Memory B cell (primary cell): ENCODE results near the gene PPCS.
"Not testable (repeated sequence)": the region's sequence is repeated elsewhere in the genome, so short reads cannot be mapped to it uniquely, and the experiment has no call there.

Source experiments
- ATAC-seq: fragments of 150-1000 bp; cut with Tn5 transposase; 2 replicates; pipeline ENCODE4 v1.10.0; 2021; ENCODE audit warnings: low read depth, mild to moderate bottlenecking, moderate library complexity
- DNase-seq, 2 donors: peaks; one replicate each; pipeline ENCODE4 v3.0.0; 2022; ENCODE audit warnings: low spot score in 2 of 2
- H3K27ac Mint-ChIP-seq: one replicate; pipeline ENCODE4 v1.8.0; 2022; ENCODE audit warnings: mild to moderate bottlenecking, moderate library complexity, mixed read lengths
- H3K27me3 Mint-ChIP-seq: one replicate; pipeline ENCODE4 v1.8.0; 2022; ENCODE audit warnings: mixed read lengths
- H3K36me3 Mint-ChIP-seq: one replicate; pipeline ENCODE4 v1.8.0; 2022; ENCODE audit warnings: mild to moderate bottlenecking, mixed read lengths
- H3K4me1 Mint-ChIP-seq: one replicate; pipeline ENCODE4 v1.8.0; 2022; ENCODE audit warnings: mixed read lengths
- H3K4me3 Mint-ChIP-seq: one replicate; pipeline ENCODE4 v1.8.0; 2022; ENCODE audit warnings: mild to moderate bottlenecking, moderate library complexity, mixed read lengths
- H3K9me3 Mint-ChIP-seq: one replicate; pipeline ENCODE4 v1.8.0; 2022; ENCODE audit warnings: mixed read lengths

Gene PPCS

GRCh38 chr1:42469727-42470126 is 13.4 kb downstream of the PPCS start:
- peaks cover 17% of the 10 kb centered on the region for H3K36me3 Mint-ChIP-seq
- DNase-seq (no peak), ATAC-seq (no peak)
- H3K9me3 Mint-ChIP-seq, result no peaks in the 10 kb centered on the region
- no peak overlapping the region for H3K4me3 Mint-ChIP-seq
- no peaks in the 10 kb centered on the region for H3K4me1 Mint-ChIP-seq
- no peaks in the 10 kb centered on the region for H3K27me3 Mint-ChIP-seq
- H3K27ac Mint-ChIP-seq, result peak overlapping the region; percentile 0

- no peak for ATAC-seq
- H3K27me3 Mint-ChIP-seq, result peaks cover 2% of the 10 kb centered on the region
- H3K4me1 Mint-ChIP-seq, result no peaks in the 10 kb centered on the region
- no peak for DNase-seq
- H3K36me3 Mint-ChIP-seq, result peaks cover 4% of the 10 kb centered on the region
- no peak overlapping the region for H3K27ac Mint-ChIP-seq
- no peaks in the 10 kb centered on the region for H3K9me3 Mint-ChIP-seq
- H3K4me3 Mint-ChIP-seq, result no peak overlapping the region
Measured at GRCh38 chr1:42476605-42477004, 20.3 kb downstream of the PPCS start.

DNA sequence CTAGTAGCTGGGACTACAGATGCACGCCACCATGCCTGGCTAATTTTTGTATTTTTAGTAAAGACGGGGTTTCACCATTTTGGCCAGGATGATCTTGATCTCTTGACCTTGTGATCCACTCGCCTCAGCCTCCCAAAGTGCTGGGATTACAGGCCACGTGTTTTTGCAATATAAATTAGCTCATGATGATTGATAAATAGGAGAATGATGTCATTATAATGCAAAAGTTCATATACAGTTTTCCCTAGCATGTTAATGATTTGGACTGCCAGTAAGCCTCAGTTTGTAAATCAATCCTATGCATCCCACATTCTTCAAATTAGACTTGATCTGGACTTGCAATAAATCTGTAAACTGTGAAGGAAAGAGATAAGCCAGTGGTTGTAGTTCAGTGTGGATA is 21.0 kb downstream of the PPCS start:
- H3K27me3 Mint-ChIP-seq, ATAC-seq, H3K9me3 Mint-ChIP-seq, DNase-seq, H3K36me3 Mint-ChIP-seq, H3K27ac Mint-ChIP-seq, H3K4me1 Mint-ChIP-seq, H3K4me3 Mint-ChIP-seq: not testable (repeated sequence)

- no peak for DNase-seq
- Mint-ChIP-seq H3K4me1 (peaks cover 2% of the 10 kb centered on the region), H3K36me3 (peaks cover 6% of the 10 kb centered on the region), H3K9me3 (no peaks in the 10 kb centered on the region), H3K27me3 (peaks cover 2% of the 10 kb centered on the region), H3K27ac (no peak overlapping the region), H3K4me3 (no peak overlapping the region)
- ATAC-seq, result no peak
Measured at GRCh38 chr1:42477775-42478174, 21.4 kb downstream of the PPCS start.

DNA sequence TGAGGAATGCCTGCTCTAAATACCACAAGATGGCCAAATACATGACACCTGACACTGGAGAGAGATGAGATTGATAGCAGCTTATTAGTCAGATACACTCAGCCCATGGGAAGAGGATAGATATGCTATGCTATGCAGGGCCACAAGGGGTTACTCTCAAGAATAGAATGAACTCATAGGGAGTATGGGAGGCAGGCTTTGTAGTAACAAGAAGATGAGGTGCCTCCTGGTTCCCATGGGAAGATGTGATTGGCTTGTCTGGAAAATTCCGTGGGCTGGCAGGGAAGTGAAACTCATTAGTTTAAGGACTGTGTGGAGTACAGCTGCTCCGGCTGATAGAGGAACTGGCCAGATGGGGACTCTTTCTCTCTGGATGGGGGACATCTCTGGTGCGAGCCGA is 23.3 kb downstream of the PPCS start:
- peaks cover 5% of the 10 kb centered on the region for H3K4me1 Mint-ChIP-seq
- H3K4me3 Mint-ChIP-seq, result no peak overlapping the region
- no peak overlapping the region for H3K27ac Mint-ChIP-seq
- H3K9me3 Mint-ChIP-seq, result no peaks in the 10 kb centered on the region
- ATAC-seq, result no peak
- peaks cover 2% of the 10 kb centered on the region for H3K27me3 Mint-ChIP-seq
- peaks cover 10% of the 10 kb centered on the region for H3K36me3 Mint-ChIP-seq
- no peak for DNase-seq

GRCh38 chr1:42480921-42481320 is 24.6 kb downstream of the PPCS start:
- Mint-ChIP-seq H3K36me3 (peaks cover 12% of the 10 kb centered on the region), H3K4me1 (peaks cover 5% of the 10 kb centered on the region), H3K4me3 (no peak overlapping the region), H3K27me3 (peaks cover 2% of the 10 kb centered on the region), H3K9me3 (no peaks in the 10 kb centered on the region), H3K27ac (no peak overlapping the region)
- DNase-seq (no peak), ATAC-seq (no peak)

GRCh38 chr1:42482635-42483153 is 26.4 kb downstream of the PPCS start:
- no peak overlapping the region for H3K27ac Mint-ChIP-seq

DNA sequence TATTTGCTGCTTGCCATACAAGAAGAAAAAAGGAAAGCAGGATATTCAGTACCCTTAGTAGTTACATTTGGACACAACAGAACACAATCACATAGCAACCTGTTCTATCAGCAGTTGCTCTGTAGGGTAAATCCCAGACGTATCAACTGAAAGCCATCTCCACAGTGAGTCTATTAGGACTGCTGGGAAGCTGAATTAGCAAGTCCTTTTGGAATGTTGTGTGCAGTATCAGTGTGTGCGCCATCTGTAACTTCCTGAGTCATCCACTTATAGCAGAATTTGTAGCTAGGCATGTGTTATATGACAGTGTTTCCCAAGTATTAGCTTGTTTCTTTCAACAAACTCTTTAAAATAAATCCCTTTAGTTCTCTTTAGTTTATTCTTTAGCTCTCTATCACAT is 28.0 kb downstream of the PPCS start:
- Mint-ChIP-seq H3K4me1 (peaks cover 5% of the 10 kb centered on the region), H3K27ac (no peak overlapping the region), H3K4me3 (no peak overlapping the region), H3K9me3 (no peaks in the 10 kb centered on the region), H3K36me3 (peaks cover 22% of the 10 kb centered on the region), H3K27me3 (no peaks in the 10 kb centered on the region)
- DNase-seq (no peak), ATAC-seq (no peak)

More at GRCh38 chr1:42482635-42483153, 26.4 kb downstream of the PPCS start:
- peaks cover 5% of the 10 kb centered on the region for H3K4me1 Mint-ChIP-seq
- DNase-seq (no peak), ATAC-seq (no peak)
- no peaks in the 10 kb centered on the region for H3K9me3 Mint-ChIP-seq
- H3K36me3 Mint-ChIP-seq, result peaks cover 22% of the 10 kb centered on the region
- no peak overlapping the region for H3K4me3 Mint-ChIP-seq
- H3K27me3 Mint-ChIP-seq, result no peaks in the 10 kb centered on the region

DNA sequence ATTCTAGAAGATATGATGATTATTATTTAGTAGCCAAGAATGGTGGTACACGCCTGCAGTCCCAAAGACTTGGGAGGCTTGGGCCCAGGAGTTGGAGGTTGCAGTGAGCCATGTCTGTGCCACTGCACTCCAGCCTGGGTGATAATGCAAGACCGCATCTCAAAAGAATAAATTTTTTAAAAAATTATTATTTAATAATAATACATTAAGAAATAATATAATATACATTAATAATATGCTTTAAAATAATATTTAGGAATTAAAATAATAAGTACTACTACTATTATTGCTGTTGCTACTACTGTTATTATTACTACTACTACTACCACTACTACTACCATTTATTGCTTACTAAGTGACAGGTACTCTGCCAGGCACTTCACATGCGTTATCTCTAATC is 33.9 kb downstream of the PPCS start:
- Mint-ChIP-seq H3K27ac (no peak overlapping the region), H3K4me1 (no peaks in the 10 kb centered on the region), H3K4me3 (no peak overlapping the region), H3K36me3 (peaks cover 23% of the 10 kb centered on the region), H3K9me3 (peaks cover 2% of the 10 kb centered on the region), H3K27me3 (no peaks in the 10 kb centered on the region)
- no peak for ATAC-seq
- DNase-seq, result no peak

DNA sequence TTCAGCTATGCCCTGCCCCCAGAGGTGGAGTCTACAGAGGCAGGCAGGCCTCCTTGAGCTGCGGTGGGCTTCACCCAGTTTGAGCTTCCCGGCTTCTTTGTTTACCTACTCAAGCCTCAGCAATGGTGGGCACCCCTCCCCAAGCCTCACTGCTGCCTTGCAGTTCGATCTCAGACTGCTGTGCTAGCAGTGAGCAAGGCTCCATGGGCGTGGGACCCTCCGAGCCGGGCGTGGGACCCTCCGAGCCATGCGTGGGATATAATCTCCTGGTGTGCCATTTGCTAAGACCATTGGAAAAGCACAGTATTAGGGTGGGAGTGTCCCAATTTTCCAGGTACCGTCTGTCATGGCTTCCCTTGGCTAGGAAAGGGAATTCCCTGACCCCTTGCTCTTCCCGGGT is 45.7 kb downstream of the PPCS start:
- H3K4me1 Mint-ChIP-seq, H3K4me3 Mint-ChIP-seq, H3K9me3 Mint-ChIP-seq, H3K27ac Mint-ChIP-seq, H3K27me3 Mint-ChIP-seq, DNase-seq, ATAC-seq: not testable (repeated sequence)
- H3K36me3 Mint-ChIP-seq, result peaks cover 32% of the 10 kb centered on the region

DNA sequence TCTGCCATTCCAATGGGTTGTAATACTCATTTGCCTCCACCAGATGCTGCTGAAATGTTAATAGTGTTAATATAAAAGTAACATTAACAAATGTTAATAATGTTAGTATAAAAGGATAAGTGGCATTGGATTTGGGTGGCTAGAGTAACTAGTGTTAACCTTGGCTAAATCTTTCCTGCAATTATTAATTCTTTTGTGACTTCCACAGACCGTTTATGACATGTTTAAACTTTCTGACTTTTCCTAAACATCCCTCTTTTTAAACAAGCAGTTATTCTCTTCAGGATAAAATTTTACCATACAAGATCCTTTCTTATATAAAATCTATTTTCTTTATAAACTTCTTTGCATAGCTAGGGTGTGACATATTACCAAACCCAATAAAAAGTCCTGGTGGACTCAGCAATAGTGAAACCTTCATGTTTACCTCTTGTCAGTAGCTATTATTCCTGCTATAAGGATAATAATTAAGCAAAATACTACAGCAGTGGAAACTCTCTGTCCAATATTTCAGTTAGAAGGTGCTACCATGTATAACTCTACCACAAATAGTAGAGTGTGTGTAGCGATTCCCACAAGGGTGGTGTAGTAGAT is 48.3 kb downstream of the PPCS start:
- ATAC-seq, result no peak
- H3K27me3 Mint-ChIP-seq, result no peaks in the 10 kb centered on the region
- H3K4me3 Mint-ChIP-seq, result no peak overlapping the region
- peaks cover 9% of the 10 kb centered on the region for H3K9me3 Mint-ChIP-seq
- no peak overlapping the region for H3K27ac Mint-ChIP-seq
- H3K36me3 Mint-ChIP-seq, result peaks cover 39% of the 10 kb centered on the region
- no peak for DNase-seq
- H3K4me1 Mint-ChIP-seq, result no peaks in the 10 kb centered on the region

DNA sequence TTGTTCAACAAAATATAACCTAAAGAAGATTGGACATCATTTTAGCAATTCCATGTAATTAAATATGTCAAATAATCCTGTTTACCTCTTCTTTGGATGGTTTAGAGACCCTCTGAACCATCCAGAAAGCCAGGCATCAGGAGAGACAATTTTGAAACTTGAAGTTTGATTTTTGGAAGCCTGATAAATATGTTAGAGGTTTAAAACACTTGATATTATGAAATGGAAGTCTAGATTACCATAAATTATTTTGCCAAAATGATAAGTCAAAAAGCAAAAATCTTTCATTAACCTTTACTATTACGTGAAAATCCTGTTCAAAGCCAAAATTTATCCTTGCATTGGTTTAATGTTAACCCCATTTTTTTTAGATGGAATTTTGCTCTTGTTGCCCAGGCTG is 50.2 kb downstream of the PPCS start:
- no peak for DNase-seq
- Mint-ChIP-seq H3K27ac (no peak overlapping the region), H3K4me3 (no peak overlapping the region), H3K4me1 (no peaks in the 10 kb centered on the region), H3K36me3 (peaks cover 41% of the 10 kb centered on the region), H3K9me3 (peaks cover 18% of the 10 kb centered on the region), H3K27me3 (no peaks in the 10 kb centered on the region)
- ATAC-seq, result no peak
